Measurements from ENCODE around the gene SULF2.
A peak's percentile ranks its signal among the peaks of the same experiment; 100 is the strongest.

The SULF2 gene

GRCh38 chr20:47623206-47623605 lies 162.1 kb downstream of the SULF2 start:
- DNase-seq: no peak

- DNase-seq: no peak
Observed at GRCh38 chr20:47622118-47622665, 163.1 kb downstream of the SULF2 start.

GRCh38 chr20:47620808-47621805 lies 164.2 kb downstream of the SULF2 start:
- DNase-seq: peak; percentile 21

- no peak for DNase-seq
Observed at GRCh38 chr20:47618479-47618878, 166.8 kb downstream of the SULF2 start.

GRCh38 chr20:47614703-47615309 lies 170.5 kb downstream of the SULF2 start:
- no peak for DNase-seq

- DNase-seq: no peak
Observed at GRCh38 chr20:47612670-47613069, 172.6 kb downstream of the SULF2 start.

GRCh38 chr20:47611785-47612184 lies 173.5 kb downstream of the SULF2 start:
- DNase-seq: no peak

- DNase-seq: no peak
Observed at GRCh38 chr20:47610945-47611250, 174.4 kb downstream of the SULF2 start.

- no peak for DNase-seq
Observed at GRCh38 chr20:47610247-47610944, 174.9 kb downstream of the SULF2 start.

GRCh38 chr20:47609001-47609400 lies 176.3 kb downstream of the SULF2 start:
- no peak for DNase-seq
